ENCODE data around the gene JAM3. TPM values are rescaled to one million over a fixed set of nuclear protein-coding genes. Genes with fewer than 3 reads are reported as not detected.

The JAM3 gene
- total and polyA plus RNA-seq, 2 experiments from 2014 or later: 36.6 to 51.3 TPM

GRCh38 chr11:134045799-134046635 lies 22.9 kb upstream of the JAM3 start:
- no peak overlapping the region for H3K27ac ChIP-seq
- no peaks in the 10 kb centered on the region for H3K27me3 ChIP-seq
- H3K36me3 ChIP-seq: no peaks in the 10 kb centered on the region
- H3K9me3 ChIP-seq (ENCODE audit: low read depth): no peaks in the 10 kb centered on the region
- DNase-seq (ENCODE audit: low read depth in 1 of 2, low spot score in 1 of 2): peak; percentile 18 to 64
- TF ChIP-seq CTCF (IDR thresholded peaks at IDR 0.05; ENCODE audit: low read depth, low read length): peak; percentile 33
- H3K4me1 ChIP-seq (ENCODE audit: low read depth): peaks cover 10% of the 10 kb centered on the region
- no peak overlapping the region for H3K4me3 ChIP-seq

GRCh38 chr11:134046681-134047449 lies 22.0 kb upstream of the JAM3 start:
- no peaks in the 10 kb centered on the region for H3K36me3 ChIP-seq
- H3K27ac ChIP-seq: no peak overlapping the region
- no peak for DNase-seq (ENCODE audit: low read depth in 1 of 2, low spot score in 1 of 2)
- H3K9me3 ChIP-seq (ENCODE audit: low read depth): no peaks in the 10 kb centered on the region
- no peak for TF ChIP-seq CTCF (IDR thresholded peaks at IDR 0.05; ENCODE audit: low read depth, low read length)
- H3K4me3 ChIP-seq: no peak overlapping the region
- no peaks in the 10 kb centered on the region for H3K27me3 ChIP-seq
- H3K4me1 ChIP-seq (ENCODE audit: low read depth): peaks cover 2% of the 10 kb centered on the region

DNA sequence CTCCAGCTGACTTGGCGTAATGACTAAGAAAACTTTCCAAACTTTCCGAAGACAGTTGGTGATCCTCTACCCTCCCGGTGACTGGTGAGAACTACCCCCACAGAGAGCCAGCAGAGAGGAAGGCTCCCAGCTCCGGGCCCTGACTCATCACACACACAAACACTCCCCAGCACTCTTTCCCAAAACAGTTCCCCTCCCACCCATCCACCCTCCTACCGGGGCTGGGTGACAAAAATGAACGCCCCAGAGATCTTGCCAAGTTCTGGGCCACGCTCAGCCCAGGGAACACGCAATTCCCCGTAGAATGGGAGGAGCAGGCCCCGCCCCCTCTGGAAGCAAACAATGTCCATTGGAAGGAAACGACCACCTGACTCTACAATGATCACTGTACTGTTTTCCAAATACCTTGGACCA lies 21.3 kb upstream of the JAM3 start:
- Histone ChIP-seq H3K27ac (no peak overlapping the region), H3K36me3 (no peaks in the 10 kb centered on the region), H3K9me3 (ENCODE audit: low read depth) (no peaks in the 10 kb centered on the region), H3K27me3 (no peaks in the 10 kb centered on the region), H3K4me1 (ENCODE audit: low read depth) (no peaks in the 10 kb centered on the region), H3K4me3 (no peak overlapping the region)
- peak in 1 of 2 donors; percentile 91 for DNase-seq (ENCODE audit: low read depth in 1 of 2, low spot score in 1 of 2)
- TF ChIP-seq CTCF (IDR thresholded peaks at IDR 0.05; ENCODE audit: low read depth, low read length): no peak

DNA sequence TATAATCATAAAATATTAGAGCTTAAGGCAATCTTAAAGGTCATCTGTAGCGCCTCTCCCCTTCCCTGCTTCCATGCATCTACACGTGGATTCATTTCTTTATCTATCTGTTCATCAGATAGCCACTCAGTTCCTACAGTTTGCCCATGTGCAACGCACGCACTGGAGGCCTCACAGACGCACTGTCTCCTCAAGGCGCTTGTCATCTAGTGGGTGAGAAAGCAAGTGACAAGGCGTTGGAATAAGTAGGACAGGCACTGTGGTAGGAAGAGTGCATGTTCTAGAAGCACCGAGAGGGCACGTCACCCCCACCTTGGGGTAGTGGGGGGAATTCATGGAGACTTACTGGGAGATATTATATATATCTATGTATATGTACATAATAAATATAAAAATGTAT lies 20.8 kb upstream of the JAM3 start:
- H3K27me3 ChIP-seq: no peaks in the 10 kb centered on the region
- H3K4me3 ChIP-seq: no peak overlapping the region
- no peaks in the 10 kb centered on the region for H3K9me3 ChIP-seq (ENCODE audit: low read depth)
- H3K36me3 ChIP-seq: no peaks in the 10 kb centered on the region
- H3K4me1 ChIP-seq (ENCODE audit: low read depth): no peaks in the 10 kb centered on the region
- no peak overlapping the region for H3K27ac ChIP-seq
- TF ChIP-seq CTCF (IDR thresholded peaks at IDR 0.05; ENCODE audit: low read depth, low read length): no peak
- no peak for DNase-seq (ENCODE audit: low read depth in 1 of 2, low spot score in 1 of 2)

- no peak overlapping the region for H3K27ac ChIP-seq
- no peaks in the 10 kb centered on the region for H3K36me3 ChIP-seq
- H3K4me3 ChIP-seq: no peak overlapping the region
- H3K4me1 ChIP-seq (ENCODE audit: low read depth): no peaks in the 10 kb centered on the region
- no peaks in the 10 kb centered on the region for H3K9me3 ChIP-seq (ENCODE audit: low read depth)
- no peaks in the 10 kb centered on the region for H3K27me3 ChIP-seq
- no peak for TF ChIP-seq CTCF (IDR thresholded peaks at IDR 0.05; ENCODE audit: low read depth, low read length)
- no peak for DNase-seq (ENCODE audit: low read depth in 1 of 2, low spot score in 1 of 2)
Observed at GRCh38 chr11:134049303-134049702, 19.6 kb upstream of the JAM3 start.

All from cardiac muscle cell (in vitro differentiated cells and primary cell).